HG03097 (cell line): Measurements from ENCODE around the gene SFMBT1.
"Not testable (repeated sequence)": the region's sequence is repeated elsewhere in the genome, so short reads cannot be mapped to it uniquely, and the experiment has no call there.

Experiments used
- ATAC-seq: cut with Tn5 transposase; IDR thresholded peaks from one replicate; pipeline ENCODE4 v1.9.1; 2021; ENCODE audit not compliant: unreplicated experiment, low FRiP score

SFMBT1 gene

GRCh38 chr3:53038679-53039375 is 7.0 kb downstream of the SFMBT1 start:
- no peak for ATAC-seq

GRCh38 chr3:53035825-53036619 is 9.9 kb downstream of the SFMBT1 start:
- ATAC-seq = no peak

GRCh38 chr3:53035018-53035417 is 10.9 kb downstream of the SFMBT1 start:
- not testable (repeated sequence) for ATAC-seq

GRCh38 chr3:53034411-53034810 is 11.5 kb downstream of the SFMBT1 start:
- not testable (repeated sequence) for ATAC-seq

GRCh38 chr3:53032609-53033008 is 13.3 kb downstream of the SFMBT1 start:
- ATAC-seq = no peak

GRCh38 chr3:53030619-53031449 is 15.0 kb downstream of the SFMBT1 start:
- no peak for ATAC-seq

GRCh38 chr3:53028641-53029040 is 17.2 kb downstream of the SFMBT1 start:
- no peak for ATAC-seq

- no peak for ATAC-seq
Observed at GRCh38 chr3:53027254-53027844, 18.5 kb downstream of the SFMBT1 start.

DNA sequence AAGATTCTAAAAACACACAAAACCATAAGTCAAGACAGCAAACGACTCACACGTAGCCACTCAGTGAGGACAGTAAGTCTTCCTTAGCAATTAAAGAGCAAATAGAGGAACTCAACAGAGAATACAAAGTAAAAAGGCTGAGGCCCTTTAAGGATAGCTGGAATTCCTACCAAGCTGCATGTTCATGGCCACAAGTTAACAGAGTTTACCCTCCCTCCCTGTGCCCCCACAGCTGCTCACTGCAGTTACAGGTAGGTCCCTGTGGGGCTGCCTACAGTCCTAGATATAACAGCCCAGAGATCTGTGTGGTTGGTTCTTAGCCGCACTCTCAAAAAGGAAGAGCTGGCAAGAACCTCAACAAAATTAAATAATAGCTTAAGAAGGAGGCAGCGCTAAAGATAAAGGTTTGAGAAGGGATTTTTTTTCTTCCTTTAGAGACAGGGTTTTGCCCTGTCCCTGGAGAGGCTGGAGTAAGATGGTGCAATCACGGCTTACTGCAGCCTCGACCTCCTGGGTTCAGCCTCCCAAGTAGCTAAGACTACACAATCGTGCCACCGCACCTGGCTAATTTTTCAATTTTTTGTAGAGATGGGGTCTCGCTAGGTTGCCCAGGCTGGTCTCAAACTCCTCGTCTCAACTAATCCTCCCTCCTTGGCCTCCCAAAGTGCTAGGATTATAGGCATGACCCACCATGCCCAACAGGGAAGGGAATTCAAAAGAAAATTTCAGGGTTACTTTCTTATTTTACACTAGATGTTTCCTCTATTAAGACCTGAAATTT is 19.3 kb downstream of the SFMBT1 start:
- ATAC-seq = no peak

GRCh38 chr3:53024315-53024714 is 21.6 kb downstream of the SFMBT1 start:
- no peak for ATAC-seq

GRCh38 chr3:53023072-53023823 is 22.6 kb downstream of the SFMBT1 start:
- ATAC-seq = no peak

- ATAC-seq = no peak
Observed at GRCh38 chr3:53022647-53023046, 23.2 kb downstream of the SFMBT1 start.

DNA sequence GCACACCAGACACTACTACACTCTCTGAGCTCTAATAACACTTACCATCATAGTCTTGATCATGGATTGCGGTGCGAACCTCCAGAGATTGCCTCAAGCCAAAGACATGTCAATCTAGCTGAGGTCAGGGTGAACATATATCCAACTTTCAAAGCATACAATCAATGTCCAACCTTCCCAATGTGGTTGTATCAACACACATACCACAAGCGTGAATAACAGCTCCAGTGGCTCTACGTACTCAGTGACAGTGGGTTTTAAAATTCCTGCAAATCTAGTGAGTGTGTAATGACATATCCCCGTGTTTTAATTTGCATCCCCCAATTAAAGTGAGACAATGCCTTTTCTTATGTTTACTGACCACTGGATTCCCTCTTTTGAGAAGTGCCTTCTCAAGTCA is 29.6 kb downstream of the SFMBT1 start:
- ATAC-seq = no peak

GRCh38 chr3:53011324-53011723 is 34.5 kb downstream of the SFMBT1 start:
- no peak for ATAC-seq

- ATAC-seq = no peak
Observed at GRCh38 chr3:53009826-53010539, 35.9 kb downstream of the SFMBT1 start.

GRCh38 chr3:53008932-53009331 is 36.9 kb downstream of the SFMBT1 start:
- ATAC-seq = no peak

GRCh38 chr3:53005854-53006513 is 39.9 kb downstream of the SFMBT1 start:
- no peak for ATAC-seq

- ATAC-seq = no peak
Observed at GRCh38 chr3:53005338-53005737, 40.5 kb downstream of the SFMBT1 start.
